ENCODE measurements around the gene GLI1.
A peak's percentile ranks its signal among the peaks of the same experiment; 100 is the strongest.
"Not testable (repeated sequence)": the region's sequence is repeated elsewhere in the genome, so short reads cannot be mapped to it uniquely, and the experiment has no call there.

Gene GLI1

DNA sequence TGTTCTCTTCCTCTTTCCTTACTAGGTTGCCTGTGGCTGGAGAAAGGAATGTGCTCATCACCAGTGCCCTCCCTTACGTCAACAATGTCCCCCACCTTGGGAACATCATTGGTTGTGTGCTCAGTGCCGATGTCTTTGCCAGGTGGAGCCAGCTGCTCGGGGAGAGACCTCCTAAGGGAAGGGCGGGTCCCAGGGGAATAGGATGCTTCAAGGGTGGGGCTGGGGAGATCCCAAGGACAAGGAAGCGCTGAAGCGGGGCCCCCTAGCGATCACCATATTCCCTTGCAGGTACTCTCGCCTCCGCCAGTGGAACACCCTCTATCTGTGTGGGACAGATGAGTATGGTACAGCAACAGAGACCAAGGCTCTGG is 38.5 kb downstream of the GLI1 start:
- no peak for DNase-seq (ENCODE audit: low spot score)

DNA sequence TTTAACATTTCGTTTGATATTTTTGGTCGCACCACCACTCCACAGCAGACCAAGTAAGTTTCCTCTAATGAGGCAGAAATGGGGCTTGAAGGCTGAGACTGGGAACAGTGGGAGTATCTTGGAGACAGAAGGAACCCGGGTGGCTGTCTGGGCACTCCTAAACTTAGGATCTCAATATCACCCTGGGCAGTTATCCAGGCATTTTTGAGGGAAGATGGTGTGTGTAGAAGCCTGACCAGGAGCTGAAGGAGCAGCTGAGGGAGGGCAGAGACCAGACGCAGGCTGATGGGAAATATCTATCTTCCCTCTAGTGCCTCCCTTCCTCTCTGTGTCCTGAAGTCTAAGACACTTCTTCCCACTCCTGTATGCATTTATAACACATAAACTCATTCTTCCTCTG is 39.0 kb downstream of the GLI1 start:
- no peak for DNase-seq (ENCODE audit: low spot score)

DNA sequence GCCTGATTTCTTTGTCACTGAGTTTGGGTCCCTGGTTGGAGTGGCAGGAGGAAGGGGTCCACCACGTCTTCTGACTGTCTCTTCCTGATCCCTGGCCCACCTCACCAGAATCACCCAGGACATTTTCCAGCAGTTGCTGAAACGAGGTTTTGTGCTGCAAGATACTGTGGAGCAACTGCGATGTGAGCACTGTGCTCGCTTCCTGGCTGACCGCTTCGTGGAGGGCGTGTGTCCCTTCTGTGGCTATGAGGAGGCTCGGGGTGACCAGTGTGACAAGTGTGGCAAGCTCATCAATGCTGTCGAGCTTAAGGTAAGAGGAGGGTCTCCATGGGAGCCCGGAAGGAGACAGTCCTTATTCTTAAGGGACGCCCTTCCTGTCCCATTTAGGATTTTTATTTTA is 40.6 kb downstream of the GLI1 start:
- DNase-seq (ENCODE audit: low spot score) = no peak

DNA sequence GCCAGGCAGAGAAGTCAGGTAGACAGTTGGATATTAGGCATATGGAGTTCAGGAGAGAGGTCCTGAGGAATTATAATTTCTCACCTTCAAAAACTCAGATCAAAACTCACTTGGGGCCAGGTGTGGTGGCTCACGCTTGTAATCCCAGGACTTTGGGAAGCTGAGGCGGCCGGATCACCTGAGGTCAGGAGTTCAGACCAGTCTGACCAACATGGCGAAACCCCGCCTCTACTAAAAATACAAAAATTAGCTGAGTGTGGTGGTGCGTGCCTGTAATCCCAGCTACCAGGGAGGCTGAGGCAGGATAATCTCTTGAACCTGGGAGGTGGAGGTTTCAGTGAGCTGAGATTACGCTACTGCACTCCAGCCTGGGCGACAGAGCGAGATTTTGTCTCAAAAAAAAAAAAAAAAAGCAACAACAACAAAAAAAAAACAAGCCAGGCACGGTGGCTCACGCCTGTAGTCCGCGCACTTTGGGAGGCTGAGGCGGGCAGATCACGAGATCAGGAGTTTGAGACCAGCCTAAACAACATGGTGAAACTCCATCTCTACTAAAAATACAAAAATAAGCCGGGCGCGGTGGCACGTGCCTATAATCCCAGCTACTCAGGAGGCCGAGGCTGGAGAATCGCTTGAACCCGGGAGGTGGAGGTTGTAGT is 42.9 kb downstream of the GLI1 start:
- not testable (repeated sequence) for DNase-seq (ENCODE audit: low spot score)

DNA sequence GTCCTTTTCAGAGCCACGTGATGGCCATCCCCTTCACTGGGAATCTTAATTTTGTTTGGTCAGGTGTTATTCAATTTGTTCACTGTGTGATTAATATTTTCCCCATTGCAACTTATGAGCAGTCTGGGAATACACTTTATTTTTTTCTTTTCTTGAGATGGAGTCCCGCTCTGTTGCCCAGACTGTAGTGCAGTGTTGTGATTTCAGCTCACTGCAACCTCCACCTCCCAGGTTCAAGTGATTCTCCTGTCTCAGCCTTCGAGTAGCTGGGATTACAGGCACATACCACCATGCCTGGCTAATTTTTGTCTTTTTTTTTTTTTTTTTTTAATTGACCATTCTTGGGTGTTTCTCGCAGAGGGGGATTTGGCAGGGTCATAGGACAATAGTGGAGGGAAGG is 47.0 kb downstream of the GLI1 start:
- not testable (repeated sequence) for DNase-seq (ENCODE audit: low spot score)

DNA sequence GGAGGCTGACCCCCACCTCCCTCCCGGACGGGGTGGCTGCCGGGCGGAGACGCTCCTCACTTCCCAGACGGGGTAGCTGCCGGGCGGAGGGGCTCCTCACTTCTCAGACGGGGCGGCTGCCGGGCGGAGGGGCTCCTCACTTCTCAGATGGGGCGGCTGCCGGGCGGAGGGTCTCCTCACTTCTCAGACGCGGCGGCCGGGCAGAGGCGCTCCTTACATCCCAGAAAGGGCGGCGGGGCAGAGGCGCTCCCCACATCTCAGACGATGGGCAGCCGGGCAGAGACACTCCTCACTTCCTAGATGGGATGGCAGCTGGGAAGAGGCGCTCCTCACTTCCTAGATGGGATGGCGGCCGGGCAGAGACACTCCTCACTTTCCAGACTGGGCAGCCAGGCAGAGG is 48.2 kb downstream of the GLI1 start:
- DNase-seq (ENCODE audit: low spot score) = not testable (repeated sequence)

DNA sequence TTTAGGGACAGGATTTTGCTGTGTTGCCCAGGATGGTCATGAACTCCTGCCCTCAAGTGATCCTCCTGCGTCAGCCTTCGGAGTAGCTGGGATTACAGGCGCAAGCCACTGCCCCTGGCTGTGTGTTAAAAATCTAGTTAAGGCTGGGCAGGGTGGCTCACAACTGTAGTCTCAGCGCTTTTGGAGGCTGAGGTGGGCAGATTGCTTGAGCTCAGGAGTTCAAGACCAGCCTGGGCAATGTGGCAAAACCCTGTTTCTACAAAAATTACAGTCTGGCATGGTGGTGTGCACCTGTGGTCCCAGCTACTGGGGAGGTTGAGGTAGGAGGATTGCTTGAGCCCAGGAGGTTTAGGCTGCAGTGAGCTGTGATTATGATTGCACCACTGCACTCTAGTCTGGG is 51.6 kb downstream of the GLI1 start:
- DNase-seq (ENCODE audit: low spot score) = no peak

DNA sequence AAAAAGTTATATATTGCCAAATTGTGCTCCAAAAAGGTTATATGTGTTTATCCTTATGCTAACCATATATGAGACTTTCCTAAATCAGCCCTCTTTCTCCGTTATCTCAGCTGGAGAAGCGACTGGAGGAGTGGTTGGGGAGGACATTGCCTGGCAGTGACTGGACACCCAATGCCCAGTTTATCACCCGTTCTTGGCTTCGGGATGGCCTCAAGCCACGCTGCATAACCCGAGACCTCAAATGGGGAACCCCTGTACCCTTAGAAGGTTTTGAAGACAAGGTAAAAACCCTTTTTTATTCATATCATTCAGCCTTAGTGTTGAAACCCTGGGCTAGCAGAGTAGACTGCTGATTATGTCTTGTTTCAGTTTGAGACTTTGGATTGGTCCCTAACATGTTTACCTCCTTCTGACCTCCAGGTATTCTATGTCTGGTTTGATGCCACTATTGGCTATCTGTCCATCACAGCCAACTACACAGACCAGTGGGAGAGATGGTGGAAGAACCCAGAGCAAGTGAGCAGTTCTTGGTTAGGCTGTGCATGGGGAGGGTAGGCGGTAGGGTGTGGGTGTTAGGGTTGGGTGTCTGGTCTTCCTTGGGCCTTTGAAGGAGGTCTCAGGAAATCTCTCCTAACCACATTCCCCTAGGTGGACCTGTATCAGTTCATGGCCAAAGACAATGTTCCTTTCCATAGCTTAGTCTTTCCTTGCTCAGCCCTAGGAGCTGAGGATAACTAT is 52.2 kb downstream of the GLI1 start:
- DNase-seq (ENCODE audit: low spot score) = no peak

DNA sequence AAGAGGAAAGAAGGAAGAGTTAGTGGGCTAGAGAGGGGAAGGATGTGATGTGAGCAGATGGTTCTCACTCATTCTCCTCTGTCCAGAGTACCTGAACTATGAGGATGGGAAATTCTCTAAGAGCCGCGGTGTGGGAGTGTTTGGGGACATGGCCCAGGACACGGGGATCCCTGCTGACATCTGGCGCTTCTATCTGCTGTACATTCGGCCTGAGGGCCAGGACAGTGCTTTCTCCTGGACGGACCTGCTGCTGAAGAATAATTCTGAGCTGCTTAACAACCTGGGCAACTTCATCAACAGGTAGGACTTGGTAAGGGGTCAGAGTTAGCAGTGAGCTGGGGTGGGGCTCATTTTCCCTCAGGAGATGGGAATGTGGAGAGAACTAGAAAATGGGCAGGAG is 53.1 kb downstream of the GLI1 start:
- no peak for DNase-seq (ENCODE audit: low spot score)

DNA sequence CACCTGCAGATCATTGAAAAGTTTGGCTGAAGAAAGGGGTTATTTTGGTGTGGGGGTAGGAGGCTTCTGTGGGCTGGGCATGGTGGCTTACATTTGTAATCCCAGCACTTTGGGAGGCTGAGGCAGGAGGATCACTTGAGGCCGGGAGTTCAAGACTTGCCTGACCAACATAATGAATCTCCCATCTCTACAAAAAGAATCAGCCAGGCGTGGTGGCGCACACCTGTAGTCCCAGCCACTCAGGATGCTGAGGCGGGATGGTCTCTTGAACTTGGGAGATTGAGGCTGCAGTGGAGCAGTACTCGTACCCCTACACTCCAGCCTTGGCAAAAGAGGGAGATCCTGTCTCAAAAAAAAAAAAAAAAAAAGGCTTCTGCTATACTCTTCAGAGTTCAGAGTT is 53.7 kb downstream of the GLI1 start:
- no peak for DNase-seq (ENCODE audit: low spot score)

DNA sequence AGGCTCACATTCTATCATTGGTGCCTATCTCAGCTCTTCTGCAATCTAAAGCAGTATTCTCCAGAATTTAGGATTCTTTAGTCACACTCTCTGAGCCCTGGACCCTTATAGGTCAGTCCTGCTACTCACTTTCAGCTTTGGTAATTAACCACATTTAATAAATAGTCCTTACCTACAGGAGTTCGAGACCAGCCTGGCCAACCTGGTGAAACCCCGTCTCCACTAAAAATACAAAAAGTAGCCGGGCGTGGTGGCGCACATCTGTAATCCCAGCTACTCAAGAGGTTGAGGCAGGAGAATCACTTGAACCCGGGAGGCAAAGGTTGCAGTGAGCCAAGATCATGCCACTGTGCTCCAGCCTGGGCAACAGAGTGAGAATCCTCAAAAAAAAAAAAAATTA is 54.1 kb downstream of the GLI1 start:
- not testable (repeated sequence) for DNase-seq (ENCODE audit: low spot score)

DNA sequence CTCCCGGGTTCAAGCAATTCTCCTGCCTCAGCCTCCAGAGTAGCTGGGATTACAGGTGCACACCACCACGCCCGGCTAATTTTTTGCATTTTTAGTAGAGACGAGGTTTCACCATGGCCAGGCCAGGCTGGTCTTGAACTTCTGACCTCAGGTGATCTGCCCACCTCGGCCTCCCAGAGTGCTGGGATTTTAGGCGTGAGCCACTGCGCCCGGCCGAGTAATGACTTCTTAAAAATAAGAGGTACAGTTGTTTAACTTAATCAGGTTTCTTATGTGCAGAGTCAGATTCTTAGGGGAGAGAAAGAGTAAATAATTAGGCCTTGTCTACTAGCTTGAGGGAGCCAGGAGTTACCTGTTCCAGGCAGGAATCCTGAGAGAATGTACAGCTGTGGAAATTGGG is 54.7 kb downstream of the GLI1 start:
- DNase-seq (ENCODE audit: low spot score) = not testable (repeated sequence)

DNA sequence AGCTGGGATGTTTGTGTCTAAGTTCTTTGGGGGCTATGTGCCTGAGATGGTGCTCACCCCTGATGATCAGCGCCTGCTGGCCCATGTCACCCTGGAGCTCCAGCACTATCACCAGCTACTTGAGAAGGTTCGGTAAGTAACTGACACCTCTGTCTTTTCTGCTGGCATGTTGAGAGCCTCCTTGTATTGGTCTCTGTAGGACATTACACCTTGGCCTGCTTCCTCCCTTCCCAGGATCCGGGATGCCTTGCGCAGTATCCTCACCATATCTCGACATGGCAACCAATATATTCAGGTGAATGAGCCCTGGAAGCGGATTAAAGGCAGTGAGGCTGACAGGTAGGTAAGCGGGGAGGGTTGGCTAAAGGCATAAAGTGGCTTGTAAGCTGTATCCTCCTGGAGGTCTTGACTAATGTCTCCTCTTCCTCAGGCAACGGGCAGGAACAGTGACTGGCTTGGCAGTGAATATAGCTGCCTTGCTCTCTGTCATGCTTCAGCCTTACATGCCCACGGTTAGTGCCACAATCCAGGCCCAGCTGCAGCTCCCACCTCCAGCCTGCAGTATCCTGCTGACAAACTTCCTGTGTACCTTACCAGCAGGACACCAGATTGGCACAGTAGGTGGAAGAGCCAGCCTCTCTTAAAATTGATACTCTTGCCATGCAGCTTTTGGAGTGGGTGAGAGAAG is 55.3 kb downstream of the GLI1 start:
- no peak for DNase-seq (ENCODE audit: low spot score)

DNA sequence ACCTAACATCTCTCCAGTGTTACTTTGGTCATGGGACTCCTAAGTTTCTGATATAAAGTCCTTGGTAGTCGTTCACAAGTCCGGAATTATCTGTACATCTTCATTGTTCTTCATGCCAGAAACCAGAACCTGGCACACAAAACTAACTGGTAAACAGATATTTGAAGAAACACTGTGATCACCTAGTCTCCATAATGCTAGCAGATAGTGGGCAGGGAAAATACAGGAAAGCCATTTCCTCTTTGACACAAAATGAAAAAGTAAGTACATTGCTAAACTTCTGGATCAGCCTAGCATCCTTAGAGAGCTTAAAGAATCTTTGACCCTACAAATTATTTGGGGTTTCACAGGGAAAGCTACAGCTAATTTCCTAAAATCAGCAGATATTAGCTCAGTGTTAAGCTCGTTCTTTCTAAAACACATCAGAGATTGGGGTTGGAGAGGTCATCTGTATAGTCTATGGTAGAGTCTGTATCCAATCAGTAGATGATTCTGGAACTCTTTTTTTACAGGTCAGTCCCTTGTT is 55.9 kb downstream of the GLI1 start:
- DNase-seq (ENCODE audit: low spot score) = no peak

DNA sequence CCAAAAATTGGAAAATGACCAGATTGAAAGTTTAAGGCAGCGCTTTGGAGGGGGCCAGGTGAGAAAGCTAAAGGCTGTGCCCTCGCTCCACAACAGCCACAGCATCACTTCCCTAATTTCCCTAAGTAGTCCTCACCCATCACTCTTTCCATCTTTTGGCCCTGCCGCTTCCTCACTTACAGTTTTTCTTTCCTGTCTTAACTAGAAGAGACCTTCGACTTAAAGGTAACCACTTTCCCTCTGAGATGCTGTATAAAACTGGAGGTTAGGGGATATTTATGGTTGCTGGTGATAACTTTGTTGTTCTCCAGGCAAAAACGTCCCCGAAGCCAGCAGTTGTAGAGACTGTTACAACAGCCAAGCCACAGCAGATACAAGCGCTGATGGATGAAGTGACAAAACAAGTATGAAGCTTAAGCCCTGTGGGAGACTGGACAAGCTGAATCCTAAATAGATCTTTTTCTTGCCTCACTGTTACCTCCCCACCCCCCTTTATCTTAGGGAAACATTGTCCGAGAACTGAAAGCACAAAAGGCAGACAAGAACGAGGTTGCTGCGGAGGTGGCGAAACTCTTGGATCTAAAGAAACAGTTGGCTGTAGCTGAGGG is 56.5 kb downstream of the GLI1 start:
- no peak for DNase-seq (ENCODE audit: low spot score)

DNA sequence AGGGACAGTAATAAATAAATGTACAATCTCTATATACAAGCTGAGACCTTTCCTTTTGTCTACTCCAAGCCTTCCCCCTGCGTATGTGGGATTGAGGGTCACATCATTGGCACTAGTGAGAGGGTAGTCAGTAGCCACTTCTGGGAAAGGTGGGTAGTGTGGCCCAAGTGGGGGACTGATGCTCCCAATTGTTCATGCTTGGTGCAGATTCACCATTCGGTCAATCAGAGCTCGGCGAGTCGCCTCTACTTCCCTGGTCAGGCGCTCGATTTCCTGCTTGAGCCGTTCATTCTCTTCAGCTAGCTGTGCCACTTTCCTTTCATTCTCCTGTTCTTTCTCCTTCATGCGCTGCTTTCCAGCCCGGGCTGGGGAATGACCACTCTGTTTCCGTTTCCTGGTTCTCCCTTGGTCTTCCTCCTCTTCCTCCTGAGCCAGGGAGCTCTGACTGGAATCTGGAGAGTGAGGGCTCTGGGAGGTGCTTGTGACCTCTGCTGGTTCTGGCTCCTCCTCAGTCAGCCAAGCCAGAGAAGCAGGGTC is 57.1 kb downstream of the GLI1 start:
- no peak for DNase-seq (ENCODE audit: low spot score)

DNA sequence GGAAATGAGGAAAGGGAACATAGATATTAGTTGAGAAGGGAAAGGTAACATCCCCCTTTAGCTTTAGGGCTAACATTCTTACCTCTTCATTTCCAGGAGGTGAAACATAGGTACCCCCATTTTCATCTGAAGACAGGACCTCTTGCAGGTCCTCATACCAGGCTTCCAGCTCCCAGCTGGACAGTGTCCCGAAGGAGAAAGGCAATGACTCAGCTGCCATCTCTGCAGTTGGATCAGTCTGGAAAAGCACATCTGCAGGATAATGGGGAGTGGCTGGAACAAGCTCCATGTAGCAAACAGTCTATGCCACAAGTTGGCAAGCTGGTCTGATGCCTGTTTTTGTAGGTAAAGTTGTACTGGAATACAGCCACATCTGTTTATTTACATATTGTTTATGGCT is 57.6 kb downstream of the GLI1 start:
- DNase-seq (ENCODE audit: low spot score) = peak; percentile 44

DNA sequence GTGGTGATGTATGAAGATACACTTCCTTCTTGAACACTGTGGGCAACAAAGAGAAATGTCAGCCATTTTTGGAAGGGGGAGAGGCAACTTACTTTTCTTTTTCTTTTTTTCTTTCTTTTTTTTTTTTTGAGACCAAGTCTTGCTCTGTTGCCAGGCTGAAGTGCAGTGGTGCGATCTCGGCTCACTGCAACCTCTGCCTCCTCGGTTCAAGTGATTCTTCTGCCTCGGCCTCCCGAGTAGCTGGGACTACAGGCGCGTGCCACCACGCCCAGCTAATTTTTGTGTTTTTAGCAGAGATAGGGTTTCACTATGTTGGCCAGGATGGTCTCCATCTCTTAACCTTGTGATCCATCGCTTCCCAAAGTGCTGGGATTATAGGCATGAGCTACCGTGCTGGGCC is 58.1 kb downstream of the GLI1 start:
- not testable (repeated sequence) for DNase-seq (ENCODE audit: low spot score)

DNA sequence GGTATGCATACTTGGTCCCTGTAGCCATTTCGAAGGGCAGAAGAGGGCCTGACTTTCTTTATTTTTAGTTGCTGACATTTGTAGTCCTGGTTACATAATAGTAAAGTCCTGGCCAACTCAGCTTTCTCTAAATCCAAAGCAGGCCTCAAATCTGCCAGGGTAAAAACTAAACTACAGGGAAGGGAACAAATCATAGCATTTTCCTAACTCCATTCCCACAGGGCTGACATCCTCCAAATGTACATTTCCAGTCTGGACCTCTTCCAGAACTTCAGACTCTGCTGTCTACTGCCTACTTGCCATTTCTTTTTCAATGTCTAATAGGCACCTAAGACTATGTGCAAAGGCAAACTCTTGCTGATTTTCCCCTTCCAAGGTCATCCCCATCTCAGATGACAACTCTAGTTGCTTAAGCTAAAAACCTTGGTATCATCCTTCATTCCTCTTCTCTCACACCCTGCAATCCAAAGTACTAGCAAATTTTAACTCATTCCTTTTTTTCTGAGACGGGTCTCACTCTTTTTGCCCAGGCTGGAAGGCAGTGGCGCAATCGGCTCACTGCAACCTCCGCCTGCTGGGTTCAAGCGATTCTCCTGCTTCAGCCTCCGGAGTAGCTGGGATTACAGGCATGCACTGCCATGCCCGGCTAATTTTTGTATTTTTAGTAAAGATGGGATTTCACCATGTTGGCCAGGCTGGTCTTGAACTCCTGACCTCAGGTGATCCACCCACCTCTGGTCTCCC is 58.8 kb downstream of the GLI1 start:
- DNase-seq (ENCODE audit: low spot score) = no peak

DNA sequence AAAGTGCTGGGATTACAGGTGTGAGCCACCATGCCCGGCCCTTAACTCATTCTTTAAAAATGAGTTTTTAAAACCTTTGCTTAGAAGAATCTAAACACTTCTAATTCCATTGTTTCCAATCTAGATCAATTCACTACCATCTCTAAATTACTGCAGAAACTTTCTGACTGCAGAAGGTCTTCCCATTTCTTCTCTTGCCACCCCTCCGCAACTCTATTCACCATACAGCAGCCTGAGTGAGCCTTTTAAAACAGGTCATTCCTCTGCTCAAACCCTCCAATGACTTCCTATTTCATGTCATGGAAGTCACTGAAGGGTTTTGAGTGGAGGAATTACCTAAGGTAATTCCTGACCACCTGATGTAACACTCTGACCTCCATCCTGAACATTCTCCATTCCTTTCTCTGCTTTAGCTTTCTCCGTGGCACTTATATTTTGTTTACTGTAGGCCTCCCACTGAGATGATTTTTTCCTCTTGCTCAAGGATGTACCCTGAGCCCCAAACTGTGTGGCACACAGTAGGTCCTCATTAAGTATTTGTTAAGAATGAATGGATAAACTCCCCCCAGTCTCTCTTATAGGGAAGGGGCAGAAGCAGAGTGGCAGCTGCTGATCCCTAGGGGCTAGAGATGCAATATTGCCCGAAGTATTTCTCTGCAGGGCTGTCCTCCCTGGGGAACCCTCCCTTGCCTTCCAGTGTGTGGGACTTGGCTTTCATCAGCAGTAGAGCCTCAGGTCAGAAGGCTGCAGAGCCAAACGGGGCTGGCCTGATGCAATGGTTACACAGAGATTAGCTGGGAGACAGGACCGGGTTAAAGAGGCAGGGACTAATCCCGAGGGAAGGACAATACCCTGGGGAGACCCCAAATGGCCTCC is 59.6 kb downstream of the GLI1 start:
- DNase-seq (ENCODE audit: low spot score) = no peak

DNA sequence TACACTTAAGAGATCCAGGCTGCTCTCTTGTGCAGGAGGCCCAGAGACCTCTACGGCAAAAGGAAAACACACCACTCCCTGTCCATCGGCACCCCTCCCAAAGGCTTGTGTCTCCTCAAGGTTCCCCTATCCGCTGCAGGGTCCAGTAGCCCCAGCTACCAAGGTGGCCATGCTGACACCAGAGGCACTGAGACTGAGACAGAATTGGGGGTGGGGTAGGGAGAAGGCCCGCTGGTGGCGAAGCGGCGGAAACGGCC is 60.1 kb downstream of the GLI1 start:
- no peak for DNase-seq (ENCODE audit: low spot score)
